HG03064 (cell line): ENCODE data around the gene LRRC46.

Source experiments
- ATAC-seq: cut with Tn5 transposase; IDR thresholded peaks from one replicate; pipeline ENCODE4 v1.9.1; 2021; ENCODE audit warnings: low read depth; ENCODE audit not compliant: unreplicated experiment

LRRC46 gene, protein sequence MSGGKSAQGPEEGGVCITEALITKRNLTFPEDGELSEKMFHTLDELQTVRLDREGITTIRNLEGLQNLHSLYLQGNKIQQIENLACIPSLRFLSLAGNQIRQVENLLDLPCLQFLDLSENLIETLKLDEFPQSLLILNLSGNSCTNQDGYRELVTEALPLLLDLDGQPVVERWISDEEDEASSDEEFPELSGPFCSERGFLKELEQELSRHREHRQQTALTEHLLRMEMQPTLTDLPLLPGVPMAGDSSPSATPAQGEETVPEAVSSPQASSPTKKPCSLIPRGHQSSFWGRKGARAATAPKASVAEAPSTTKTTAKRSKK

GRCh38 chr17:47831003-47831933 lies at the start of gene LRRC46, which contains the start of gene MRPL10:
TSS of gene LRRC46 (plus strand) at chr17:47831670. CDS start at chr17:47831990, 320 bp downstream.
TSS of gene MRPL10 (minus strand) at chr17:47831541. CDS start at chr17:47831511, 30 bp downstream.
- ATAC-seq = peak; percentile 67

GRCh38 chr17:47785538-47786123 lies 45.8 kb upstream of the LRRC46 start:
- no peak for ATAC-seq

GRCh38 chr17:47789611-47790561 lies 41.6 kb upstream of the LRRC46 start:
- no peak for ATAC-seq

GRCh38 chr17:47791025-47791424 lies 40.4 kb upstream of the LRRC46 start:
- no peak for ATAC-seq

DNA sequence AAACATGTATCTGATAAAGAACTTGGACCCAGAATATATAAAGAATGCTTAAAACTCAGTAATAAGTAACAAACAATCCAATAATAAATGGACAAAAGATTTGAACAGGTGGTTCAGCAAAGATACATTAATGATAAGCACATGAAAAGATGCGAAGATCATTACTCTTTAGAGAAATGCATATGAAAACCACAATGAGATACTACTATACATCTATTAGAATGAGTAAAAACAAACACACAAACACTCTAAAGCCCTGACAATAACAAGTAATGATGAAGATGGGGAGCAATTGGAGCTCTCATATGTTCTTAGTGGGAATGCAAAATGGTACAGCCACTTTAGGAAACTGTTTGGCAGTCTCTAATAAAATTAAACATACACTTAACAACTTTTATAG lies 39.0 kb upstream of the LRRC46 start:
- no peak for ATAC-seq

GRCh38 chr17:47792979-47793378 lies 38.5 kb upstream of the LRRC46 start:
- ATAC-seq = no peak

DNA sequence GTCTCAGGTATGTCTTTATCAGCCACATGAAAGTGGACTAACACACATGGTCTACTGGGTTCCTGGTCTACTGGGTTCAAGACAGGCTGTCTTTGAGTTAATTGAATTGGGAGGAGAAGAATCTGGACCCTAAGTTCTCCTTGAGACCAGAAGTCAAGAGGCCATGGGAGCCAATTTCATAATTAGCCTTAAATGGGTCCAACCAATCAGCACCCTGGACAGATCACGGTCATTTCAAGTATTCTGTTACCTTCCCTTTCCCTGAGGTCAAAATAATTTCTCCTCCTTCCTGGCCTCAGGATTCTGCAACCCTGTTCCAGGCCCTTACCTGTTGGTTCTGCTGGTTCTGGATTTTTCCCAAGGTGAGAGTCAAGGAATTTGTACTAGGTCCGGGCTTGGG lies 33.7 kb upstream of the LRRC46 start:
- no peak for ATAC-seq

- no peak for ATAC-seq
Observed at GRCh38 chr17:47800686-47801085, 30.8 kb upstream of the LRRC46 start.

- no peak for ATAC-seq
Observed at GRCh38 chr17:47801176-47801765, 30.2 kb upstream of the LRRC46 start.

GRCh38 chr17:47801906-47802305 lies 29.6 kb upstream of the LRRC46 start:
- no peak for ATAC-seq

GRCh38 chr17:47802341-47803022 lies 29.0 kb upstream of the LRRC46 start:
- no peak for ATAC-seq

- ATAC-seq = no peak
Observed at GRCh38 chr17:47803201-47803600, 28.3 kb upstream of the LRRC46 start.

- ATAC-seq = no peak
Observed at GRCh38 chr17:47803751-47804150, 27.7 kb upstream of the LRRC46 start.

GRCh38 chr17:47804461-47804860 lies 27.0 kb upstream of the LRRC46 start:
- ATAC-seq = no peak

DNA sequence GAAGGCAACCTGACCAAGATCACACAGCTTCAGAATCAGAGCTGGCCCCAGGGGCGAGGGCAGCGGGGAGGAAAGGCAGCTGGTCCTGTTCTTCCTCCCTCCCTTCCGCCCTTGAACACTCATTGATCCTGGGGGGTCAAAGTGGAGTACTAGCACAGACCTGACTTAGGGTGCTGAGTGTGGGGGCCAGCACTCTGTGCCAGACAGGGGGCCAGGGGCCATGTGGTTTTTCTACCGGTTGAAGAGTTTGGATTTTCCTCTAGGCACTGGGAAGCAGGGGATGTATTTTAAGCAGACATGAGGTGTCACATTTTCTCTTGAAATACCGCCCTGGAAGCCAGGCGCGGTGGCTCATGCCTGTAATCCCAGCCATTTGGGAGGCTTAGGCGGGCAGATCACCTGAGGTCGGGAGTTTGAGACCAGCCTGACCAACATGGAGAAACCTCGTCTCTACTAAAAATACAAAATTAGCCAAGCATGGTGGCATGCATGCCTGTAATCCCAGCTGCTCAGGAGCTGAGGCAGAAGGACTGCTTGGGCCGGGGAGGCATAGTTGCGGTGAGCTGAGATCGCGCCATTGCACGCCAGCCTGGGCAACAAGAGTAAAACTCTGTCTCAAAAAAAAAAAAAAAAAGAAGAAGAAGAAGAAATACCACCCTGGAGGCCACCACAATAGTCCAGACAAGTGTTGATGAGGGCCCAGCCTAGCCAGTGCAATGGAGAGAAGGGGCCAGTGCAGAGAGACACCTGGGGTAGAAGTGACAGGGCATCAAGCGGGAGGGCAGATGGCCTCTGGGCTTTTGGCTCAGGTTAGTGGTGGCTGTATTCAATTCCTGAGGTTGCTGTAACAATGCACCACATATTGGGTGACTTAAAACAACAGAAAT lies 25.2 kb upstream of the LRRC46 start:
- ATAC-seq = no peak

DNA sequence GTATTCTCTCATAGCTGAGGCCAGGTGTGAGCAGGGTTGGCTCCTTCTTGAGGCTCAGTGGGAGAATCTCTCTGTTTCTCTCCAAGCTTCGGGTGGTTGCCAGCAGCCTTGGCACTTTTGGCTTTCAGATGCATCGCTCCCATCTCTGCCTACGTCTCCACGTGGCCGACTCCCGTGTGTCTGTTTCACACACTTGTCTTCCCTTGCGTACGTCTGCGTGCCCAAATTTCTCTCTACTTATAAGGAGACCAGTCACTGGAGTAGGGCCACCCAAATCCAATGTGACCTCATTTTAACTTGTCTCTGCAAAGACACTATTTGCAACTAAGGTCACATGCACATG lies 24.6 kb upstream of the LRRC46 start:
- no peak for ATAC-seq

DNA sequence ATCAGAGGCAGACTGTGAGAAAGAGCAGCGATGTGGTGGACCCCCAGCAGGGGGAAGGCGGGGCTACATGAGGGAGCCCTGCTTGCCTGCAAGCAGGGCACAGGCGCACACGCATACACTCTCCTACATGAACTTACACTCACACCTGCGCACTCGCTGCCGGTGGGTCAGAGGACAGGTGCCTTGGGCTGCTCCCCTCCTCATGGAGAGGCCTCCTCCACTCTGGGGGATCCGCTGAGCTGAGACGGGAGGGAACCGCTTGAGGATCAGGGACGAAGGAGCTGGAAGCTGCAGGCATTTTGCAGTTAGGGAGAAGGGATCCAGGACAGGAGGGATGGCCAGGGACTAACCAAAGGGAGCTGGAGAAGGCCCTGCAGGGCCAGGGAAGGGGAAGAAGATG lies 24.0 kb upstream of the LRRC46 start:
- no peak for ATAC-seq
